Liver (tissue), 9 donors: ENCODE results near the gene RAET1G. TPM values are rescaled to one million over a fixed set of nuclear protein-coding genes. Genes with fewer than 3 reads are reported as not detected.

Source experiments
- DNase-seq: peaks from one replicate; pipeline ENCODE4 v3.0.0-alpha.2; 2017; ENCODE audit warnings: low spot score
- H3K27ac ChIP-seq, 2 donors: one replicate each; pipeline ENCODE4 v1.7.0; 2013; ENCODE audit warnings: inconsistent platforms in 2 of 2, low read length in 2 of 2, control low read depth in 1 of 2, low read depth in 1 of 2, mild to moderate bottlenecking in 1 of 2
- H3K27me3 ChIP-seq, 4 donors: one replicate each; pipeline versions ENCODE4 v1.6.1 to v1.7.0; 2013; ENCODE audit warnings: low read length in 3 of 4, inconsistent platforms in 1 of 4, mild to moderate bottlenecking in 1 of 4, moderate library complexity in 1 of 4; ENCODE audit not compliant: control insufficient read depth in 4 of 4, insufficient read depth in 4 of 4
- H3K36me3 ChIP-seq, 4 donors: one replicate each; pipeline versions ENCODE4 v1.6.1 to v1.7.0; 2013; ENCODE audit warnings: low read length in 3 of 4, mild to moderate bottlenecking in 3 of 4, low read depth in 1 of 4, moderate library complexity in 1 of 4; ENCODE audit not compliant: control insufficient read depth in 4 of 4, insufficient read depth in 3 of 4
- H3K4me1 ChIP-seq, 4 donors: one replicate each; pipeline versions ENCODE4 v1.6.1 to v1.7.0; 2013; ENCODE audit warnings: low read length in 3 of 4, mild to moderate bottlenecking in 3 of 4, moderate library complexity in 1 of 4; ENCODE audit not compliant: control insufficient read depth in 4 of 4, insufficient read depth in 4 of 4
- H3K4me3 ChIP-seq, 3 donors: one replicate each; pipeline versions ENCODE4 v1.6.1 to v1.7.0; 2013; ENCODE audit warnings: low read length in 3 of 3, control low read depth in 1 of 3, low read depth in 1 of 3, mild to moderate bottlenecking in 1 of 3
- H3K9ac ChIP-seq, 2 donors: one replicate each; pipeline ENCODE4 v1.7.0; 2013; ENCODE audit warnings: low read length in 2 of 2, mild to moderate bottlenecking in 2 of 2, moderate library complexity in 2 of 2, control low read depth in 1 of 2, low read depth in 1 of 2
- H3K9me3 ChIP-seq, 4 donors: one replicate each; pipeline versions ENCODE4 v1.6.1 to v1.7.0; 2013; ENCODE audit warnings: low read length in 3 of 4; ENCODE audit not compliant: control insufficient read depth in 4 of 4
- EGR1 ChIP-seq, 2 donors: IDR thresholded peaks; 2 replicates each; pipeline ENCODE4 v1.6.1; 2016 to 2018; ENCODE audit warnings: antibody characterized with exemption in 2 of 2, low read depth in 2 of 2
- FOXA1 ChIP-seq: IDR thresholded peaks from 2 replicates; pipeline ENCODE4 v1.6.1; 2016; ENCODE audit warnings: antibody characterized with exemption
- FOXA2 ChIP-seq: IDR thresholded peaks from 2 replicates; pipeline ENCODE4 v1.6.1; 2016; ENCODE audit warnings: antibody characterized with exemption
- GABPA ChIP-seq, 2 donors: IDR thresholded peaks in 1 of 2; conservative IDR thresholded peaks in 1 of 2; 2 replicates each; pipeline ENCODE4 v1.6.1; 2016; ENCODE audit warnings: antibody characterized with exemption in 2 of 2, mild to moderate bottlenecking in 1 of 2, moderate library complexity in 1 of 2
- HNF4A ChIP-seq, 2 donors: conservative IDR thresholded peaks; 2 replicates each; pipeline ENCODE4 v1.6.1; 2016; ENCODE audit warnings: antibody characterized with exemption in 2 of 2, mild to moderate bottlenecking in 2 of 2
- HNF4G ChIP-seq: IDR thresholded peaks from 2 replicates; pipeline ENCODE4 v1.6.1; 2016; ENCODE audit warnings: antibody characterized with exemption
- JUND ChIP-seq, 2 donors: IDR thresholded peaks; 2 replicates each; pipeline ENCODE4 v1.6.1; 2016; ENCODE audit warnings: antibody characterized with exemption in 2 of 2
- MAX ChIP-seq: IDR thresholded peaks from 2 replicates; pipeline ENCODE4 v1.6.1; 2016; ENCODE audit warnings: antibody characterized with exemption
- NR2F2 ChIP-seq: IDR thresholded peaks from 2 replicates; pipeline ENCODE4 v1.6.1; 2016; ENCODE audit warnings: antibody characterized with exemption
- RAD21 ChIP-seq, 2 donors: IDR thresholded peaks; 2 replicates each; pipeline ENCODE4 v1.6.1; 2016; ENCODE audit warnings: antibody characterized with exemption in 2 of 2, mild to moderate bottlenecking in 2 of 2
- RXRA ChIP-seq, 2 donors: IDR thresholded peaks; 2 replicates each; pipeline ENCODE4 v1.6.1; 2017 to 2018; ENCODE audit warnings: antibody characterized with exemption in 2 of 2, mild to moderate bottlenecking in 1 of 2
- SP1 ChIP-seq: IDR thresholded peaks from 2 replicates; pipeline ENCODE4 v1.6.1; 2018; ENCODE audit warnings: antibody characterized with exemption, mild to moderate bottlenecking
- TAF1 ChIP-seq: conservative IDR thresholded peaks from 2 replicates; pipeline ENCODE4 v1.6.1; 2016; ENCODE audit warnings: antibody characterized with exemption, mild to moderate bottlenecking
- ZBTB33 ChIP-seq: IDR thresholded peaks from 2 replicates; pipeline ENCODE4 v1.6.1; 2016; ENCODE audit warnings: antibody characterized with exemption
- WGBS: extraction: QIAGEN DNeasy Blood & Tissue Kit; methylation state at CpG from one replicate; pipeline ENCODE4 v1.1.7; 2013; 5-methylcytosine and 5-hydroxymethylcytosine counted together
- polyA plus RNA-seq, 2 donors: library from polyadenylated mRNA; stranded (reverse) in 1 of 2; unstranded in 1 of 2; fragments of 200-250 nt in 1 of 2; fragments of >200 nt in 1 of 2; fragmentation: Nextera tagmentation in 1 of 2; extraction: Ambion mirVana in 1 of 2; gene quantifications; one replicate each; pipeline versions ENCODE4 v1.2.1 to v1.2.3, GENCODE V29; 2013 to 2015
- total RNA-seq, 2 donors: library from RNA; depleted of rRNA; stranded (reverse); fragments of >200 nt; gene quantifications; one replicate each; pipeline ENCODE4 v1.2.3, GENCODE V29; 2014
- TF ChIP-seq, protein P1 (sequence below): fragments of 150-350 bp; IDR thresholded peaks from 2 replicates; pipeline ENCODE4 v1.5.1; 2017; ENCODE audit warnings: improper control_type of control experiment, low read depth, low read length; ENCODE audit not compliant: missing input control
- TF ChIP-seq, protein P2 (sequence below): IDR thresholded peaks from 2 replicates; pipeline ENCODE4 v1.6.1; 2016; ENCODE audit warnings: antibody characterized with exemption, mild to moderate bottlenecking
- TF ChIP-seq, protein P3 (sequence below): IDR thresholded peaks from 2 replicates; pipeline ENCODE4 v1.6.1; 2016; ENCODE audit warnings: antibody characterized with exemption
- donor health status: healthy.
- donor health status: healthy.
- donor health status: healthy.
- donor health status: healthy.
- donor health status: healthy.

RAET1G gene
- total and polyA plus RNA-seq, 4 donors: not detected

DNA sequence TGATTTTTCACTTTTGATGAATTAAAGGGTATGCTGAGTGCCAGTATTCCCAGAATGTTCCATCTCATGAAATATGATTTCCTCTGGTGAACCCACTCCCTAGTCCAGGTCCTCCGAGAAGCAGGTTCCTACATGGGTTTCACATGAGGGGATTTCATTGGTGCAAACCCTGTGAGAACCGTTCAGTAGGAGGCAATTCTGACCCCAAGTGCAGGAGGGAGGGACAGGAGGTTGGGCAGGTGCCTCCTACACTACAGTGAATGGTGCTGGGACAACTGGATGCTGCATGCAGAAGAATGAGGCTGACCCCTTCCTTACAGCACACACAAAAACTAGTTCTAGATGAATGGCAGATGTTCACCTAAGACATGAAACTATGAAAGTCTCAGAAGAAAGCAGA, 13.8 kb upstream of the RAET1G start:
- WGBS: 32% methylated on average over 2 of the region's 2 CpGs
- Histone ChIP-seq H3K27me3 (peaks cover 0 to 27% (median 16%) of the 10 kb centered on the region in 4 donors), H3K36me3 (no peaks in the 10 kb centered on the region), H3K9ac (no peak overlapping the region), H3K9me3 (no peaks in the 10 kb centered on the region), H3K27ac (no peak overlapping the region), H3K4me3 (no peak overlapping the region), H3K4me1 (peaks cover 4 to 22% (median 11%) of the 10 kb centered on the region in 4 donors)
- DNase-seq: no peak
- TF ChIP-seq JUND (IDR thresholded peaks at IDR 0.05) (no peak), HNF4G (no peak), HNF4A (conservative IDR thresholded peaks at IDR 0.05) (no peak), SP1 (no peak), MAX (no peak), EGR1 (IDR thresholded peaks at IDR 0.05; ENCODE audit: low read depth in 2 of 2) (no peak), FOXA1 (no peak)
- TF ChIP-seq, protein P1, sequence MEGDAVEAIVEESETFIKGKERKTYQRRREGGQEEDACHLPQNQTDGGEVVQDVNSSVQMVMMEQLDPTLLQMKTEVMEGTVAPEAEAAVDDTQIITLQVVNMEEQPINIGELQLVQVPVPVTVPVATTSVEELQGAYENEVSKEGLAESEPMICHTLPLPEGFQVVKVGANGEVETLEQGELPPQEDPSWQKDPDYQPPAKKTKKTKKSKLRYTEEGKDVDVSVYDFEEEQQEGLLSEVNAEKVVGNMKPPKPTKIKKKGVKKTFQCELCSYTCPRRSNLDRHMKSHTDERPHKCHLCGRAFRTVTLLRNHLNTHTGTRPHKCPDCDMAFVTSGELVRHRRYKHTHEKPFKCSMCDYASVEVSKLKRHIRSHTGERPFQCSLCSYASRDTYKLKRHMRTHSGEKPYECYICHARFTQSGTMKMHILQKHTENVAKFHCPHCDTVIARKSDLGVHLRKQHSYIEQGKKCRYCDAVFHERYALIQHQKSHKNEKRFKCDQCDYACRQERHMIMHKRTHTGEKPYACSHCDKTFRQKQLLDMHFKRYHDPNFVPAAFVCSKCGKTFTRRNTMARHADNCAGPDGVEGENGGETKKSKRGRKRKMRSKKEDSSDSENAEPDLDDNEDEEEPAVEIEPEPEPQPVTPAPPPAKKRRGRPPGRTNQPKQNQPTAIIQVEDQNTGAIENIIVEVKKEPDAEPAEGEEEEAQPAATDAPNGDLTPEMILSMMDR: no peak

DNA sequence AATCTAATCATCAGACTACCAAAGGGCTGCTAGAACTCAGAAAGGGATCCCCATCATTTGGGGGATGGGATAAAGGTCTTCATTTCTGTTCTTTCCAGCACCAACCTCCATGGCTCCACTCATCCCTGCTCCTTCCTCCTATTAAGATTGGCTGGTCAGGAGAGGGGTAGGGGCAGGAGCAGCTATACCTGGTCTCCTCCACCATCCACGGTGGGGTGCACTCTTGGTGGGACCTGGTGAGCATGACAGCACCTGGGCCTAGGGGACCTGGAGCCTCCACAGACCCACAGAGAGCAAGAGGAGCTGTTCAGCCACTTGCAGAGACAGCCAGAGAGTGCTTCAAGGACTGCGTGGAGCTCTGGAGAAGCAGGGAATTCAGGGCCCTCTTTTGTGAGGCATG, 12.7 kb upstream of the RAET1G start:
- 36% methylated on average over 2 of the region's 2 CpGs for WGBS
- no peak for DNase-seq
- Histone ChIP-seq H3K9ac (no peak overlapping the region), H3K27me3 (peaks cover 0 to 32% (median 14%) of the 10 kb centered on the region in 4 donors), H3K4me1 (peaks cover 3 to 15% (median 9%) of the 10 kb centered on the region in 4 donors), H3K27ac (no peak overlapping the region), H3K4me3 (no peak overlapping the region), H3K9me3 (no peaks in the 10 kb centered on the region), H3K36me3 (no peaks in the 10 kb centered on the region)
- TF ChIP-seq FOXA2 (no peak), RAD21 (IDR thresholded peaks at IDR 0.05) (no peak), NR2F2 (no peak), HNF4G (no peak), FOXA1 (no peak), GABPA (IDR thresholded peaks at IDR 0.05 in 1 of 2, conservative IDR thresholded peaks at IDR 0.05 in 1 of 2) (no peak), TAF1 (no peak), JUND (IDR thresholded peaks at IDR 0.05) (no peak), ZBTB33 (no peak), EGR1 (IDR thresholded peaks at IDR 0.05; ENCODE audit: low read depth in 2 of 2) (no peak), MAX (no peak), HNF4A (conservative IDR thresholded peaks at IDR 0.05) (no peak), RXRA (IDR thresholded peaks at IDR 0.05) (no peak)
- TF ChIP-seq, protein P1: no peak
- TF ChIP-seq, protein P2, sequence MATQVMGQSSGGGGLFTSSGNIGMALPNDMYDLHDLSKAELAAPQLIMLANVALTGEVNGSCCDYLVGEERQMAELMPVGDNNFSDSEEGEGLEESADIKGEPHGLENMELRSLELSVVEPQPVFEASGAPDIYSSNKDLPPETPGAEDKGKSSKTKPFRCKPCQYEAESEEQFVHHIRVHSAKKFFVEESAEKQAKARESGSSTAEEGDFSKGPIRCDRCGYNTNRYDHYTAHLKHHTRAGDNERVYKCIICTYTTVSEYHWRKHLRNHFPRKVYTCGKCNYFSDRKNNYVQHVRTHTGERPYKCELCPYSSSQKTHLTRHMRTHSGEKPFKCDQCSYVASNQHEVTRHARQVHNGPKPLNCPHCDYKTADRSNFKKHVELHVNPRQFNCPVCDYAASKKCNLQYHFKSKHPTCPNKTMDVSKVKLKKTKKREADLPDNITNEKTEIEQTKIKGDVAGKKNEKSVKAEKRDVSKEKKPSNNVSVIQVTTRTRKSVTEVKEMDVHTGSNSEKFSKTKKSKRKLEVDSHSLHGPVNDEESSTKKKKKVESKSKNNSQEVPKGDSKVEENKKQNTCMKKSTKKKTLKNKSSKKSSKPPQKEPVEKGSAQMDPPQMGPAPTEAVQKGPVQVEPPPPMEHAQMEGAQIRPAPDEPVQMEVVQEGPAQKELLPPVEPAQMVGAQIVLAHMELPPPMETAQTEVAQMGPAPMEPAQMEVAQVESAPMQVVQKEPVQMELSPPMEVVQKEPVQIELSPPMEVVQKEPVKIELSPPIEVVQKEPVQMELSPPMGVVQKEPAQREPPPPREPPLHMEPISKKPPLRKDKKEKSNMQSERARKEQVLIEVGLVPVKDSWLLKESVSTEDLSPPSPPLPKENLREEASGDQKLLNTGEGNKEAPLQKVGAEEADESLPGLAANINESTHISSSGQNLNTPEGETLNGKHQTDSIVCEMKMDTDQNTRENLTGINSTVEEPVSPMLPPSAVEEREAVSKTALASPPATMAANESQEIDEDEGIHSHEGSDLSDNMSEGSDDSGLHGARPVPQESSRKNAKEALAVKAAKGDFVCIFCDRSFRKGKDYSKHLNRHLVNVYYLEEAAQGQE: no peak
- TF ChIP-seq, protein P3, sequence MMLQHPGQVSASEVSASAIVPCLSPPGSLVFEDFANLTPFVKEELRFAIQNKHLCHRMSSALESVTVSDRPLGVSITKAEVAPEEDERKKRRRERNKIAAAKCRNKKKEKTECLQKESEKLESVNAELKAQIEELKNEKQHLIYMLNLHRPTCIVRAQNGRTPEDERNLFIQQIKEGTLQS: no peak
